GM12892 (cell line): ENCODE results near the gene SLC12A9.

Source experiments
- POLR2A ChIP-seq: IDR thresholded peaks from 2 replicates; pipeline ENCODE4 v1.6.1; 2011; ENCODE audit warnings: low read depth, low read length, control low read depth
- POLR2AphosphoS5 ChIP-seq: IDR thresholded peaks from 2 replicates; pipeline ENCODE4 v1.6.1; 2011; ENCODE audit warnings: low read depth, low read length, control low read depth
- TAF1 ChIP-seq: IDR thresholded peaks from 2 replicates; pipeline ENCODE4 v1.6.1; 2011; ENCODE audit warnings: low read depth, mild to moderate bottlenecking, control low read depth, low read length, borderline replicate concordance

DNA sequence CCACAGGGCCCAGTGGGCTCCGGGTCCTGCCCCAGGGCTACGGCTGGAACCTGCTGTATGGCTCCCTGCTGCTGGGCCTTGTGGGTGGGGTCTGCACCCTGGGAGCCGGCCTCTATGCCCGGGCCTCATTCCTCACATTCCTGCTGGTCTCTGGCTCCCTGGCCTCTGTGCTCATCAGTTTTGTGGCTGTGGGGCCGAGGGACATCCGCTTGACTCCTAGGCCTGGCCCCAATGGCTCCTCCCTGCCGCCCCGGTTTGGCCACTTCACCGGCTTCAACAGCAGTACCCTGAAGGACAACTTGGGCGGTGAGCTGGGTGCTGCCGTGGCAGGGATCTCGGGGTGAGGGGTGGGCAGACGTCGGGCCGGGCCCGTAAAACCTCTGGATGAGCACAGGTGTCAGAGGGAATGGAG, 4.4 kb downstream of the SLC12A9 start:
- no peak for TF ChIP-seq POLR2A
- TF ChIP-seq POLR2AphosphoS5: no peak
- TF ChIP-seq TAF1: no peak
